HG02763 (cell line): ENCODE measurements around the gene APIP.

Source experiments
- ATAC-seq: cut with Tn5 transposase; IDR thresholded peaks from one replicate; pipeline ENCODE4 v1.9.1; 2021; ENCODE audit warnings: mild to moderate bottlenecking, moderate library complexity; ENCODE audit not compliant: unreplicated experiment

APIP gene

GRCh38 chr11:34890089-34890488 is 26.1 kb downstream of the APIP start:
- ATAC-seq, result no peak

GRCh38 chr11:34887260-34887659 is 28.9 kb downstream of the APIP start:
- ATAC-seq, result no peak

DNA sequence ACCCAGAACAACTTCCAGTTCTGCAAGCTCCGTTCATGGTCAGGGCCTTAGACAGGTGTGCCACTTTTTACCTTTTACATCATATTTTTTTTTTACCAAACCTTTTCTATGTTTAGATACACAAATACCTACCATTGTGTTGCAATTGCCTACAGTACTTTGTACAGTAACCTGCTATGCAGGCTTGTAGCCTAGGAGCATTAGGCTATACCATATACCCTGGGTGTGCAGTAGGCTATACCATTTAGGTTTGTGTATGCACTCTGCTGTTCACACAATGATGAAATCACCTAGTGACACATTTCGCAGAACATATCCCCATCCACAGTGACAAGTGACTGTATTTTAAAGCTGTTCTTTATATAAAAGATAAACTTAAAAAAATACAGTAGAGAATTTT is 29.6 kb downstream of the APIP start:
- no peak for ATAC-seq

DNA sequence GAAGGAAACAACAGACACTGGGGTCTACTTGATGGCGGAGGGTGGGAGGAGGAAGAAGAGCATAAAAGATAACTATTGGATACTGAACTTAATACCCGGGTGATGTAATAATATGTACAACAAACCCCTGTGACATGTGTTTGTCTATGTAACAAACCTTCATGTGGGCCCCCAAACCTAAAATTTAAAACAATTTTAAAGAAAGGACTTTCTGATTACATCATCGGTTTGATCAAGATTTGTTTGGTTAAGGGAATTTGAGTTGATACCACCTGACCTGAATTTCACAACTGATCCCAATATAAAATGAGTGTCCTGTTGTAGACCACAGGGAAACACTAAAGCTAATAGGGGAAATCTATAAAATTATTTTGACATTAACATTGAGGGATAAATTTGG is 34.3 kb downstream of the APIP start:
- no peak for ATAC-seq

- no peak for ATAC-seq
Measured at GRCh38 chr11:34877375-34877975, 38.7 kb downstream of the APIP start.

DNA sequence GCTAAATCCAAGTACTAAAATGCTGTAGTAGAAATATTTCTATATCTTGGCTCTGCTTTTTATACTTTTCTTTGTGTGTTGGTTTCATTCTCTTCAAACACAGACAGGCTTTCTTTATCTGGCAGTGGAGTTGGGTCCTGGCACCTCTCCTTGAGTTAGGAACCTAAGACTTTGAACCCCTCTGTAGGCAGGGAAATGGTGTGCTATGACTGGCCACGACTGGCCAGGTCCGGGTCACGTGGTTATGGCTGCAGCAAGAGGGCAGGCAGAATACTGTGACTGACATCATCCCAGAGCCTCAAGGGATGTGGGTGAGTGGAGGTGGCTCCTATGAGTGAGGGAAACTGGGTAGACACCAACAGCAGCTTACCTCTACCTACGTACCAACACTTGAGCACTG is 42.0 kb downstream of the APIP start:
- no peak for ATAC-seq

DNA sequence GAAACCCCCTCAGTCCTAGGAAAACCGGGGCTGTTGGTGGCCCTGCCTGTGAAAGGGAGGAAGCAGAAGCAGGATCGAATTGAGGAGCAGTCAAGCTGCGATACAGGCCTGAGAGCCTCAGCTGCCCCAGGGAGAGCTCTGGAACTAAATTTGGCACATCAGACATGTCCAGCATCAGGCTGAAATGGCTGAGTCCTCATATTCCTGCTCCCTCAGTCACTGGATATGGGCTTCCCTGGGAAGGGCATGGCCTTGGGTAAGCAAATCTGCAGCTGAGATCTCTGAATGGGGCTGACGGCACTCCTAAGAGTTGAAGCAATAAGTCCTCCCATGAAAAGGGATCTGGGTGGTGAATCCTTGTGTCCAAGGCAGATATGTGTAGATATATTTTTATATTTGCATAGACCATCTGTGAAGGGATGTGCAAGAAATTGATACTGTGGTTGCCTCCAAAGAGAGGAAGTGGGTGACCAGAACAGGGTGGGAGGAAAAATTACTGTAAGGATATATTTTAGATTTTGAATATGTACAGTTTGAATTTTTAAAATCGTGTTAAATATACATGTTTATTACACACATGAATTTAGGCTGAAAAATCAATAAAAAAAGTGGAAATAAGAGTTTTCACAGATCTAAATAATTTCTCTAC is 45.5 kb downstream of the APIP start:
- ATAC-seq, result no peak

DNA sequence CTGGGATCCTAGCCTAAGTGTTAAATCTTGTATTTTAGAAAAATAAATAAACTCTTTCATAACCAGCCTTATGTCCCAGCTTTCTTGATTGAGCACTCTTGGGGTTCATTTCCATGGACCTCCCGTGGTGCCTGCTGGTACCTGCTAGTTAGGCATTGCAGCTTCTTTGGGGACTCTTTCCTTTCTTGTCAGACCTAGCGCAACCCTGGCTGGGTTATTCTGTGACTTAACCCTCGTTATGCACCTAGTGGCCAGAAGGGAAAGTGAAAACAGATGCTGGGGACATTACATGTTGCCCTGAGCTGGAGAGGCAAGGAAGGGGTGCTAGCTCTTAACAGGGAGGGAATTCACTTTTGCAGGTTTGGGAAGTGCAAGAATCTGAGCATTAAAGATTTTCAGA is 46.8 kb downstream of the APIP start:
- no peak for ATAC-seq

DNA sequence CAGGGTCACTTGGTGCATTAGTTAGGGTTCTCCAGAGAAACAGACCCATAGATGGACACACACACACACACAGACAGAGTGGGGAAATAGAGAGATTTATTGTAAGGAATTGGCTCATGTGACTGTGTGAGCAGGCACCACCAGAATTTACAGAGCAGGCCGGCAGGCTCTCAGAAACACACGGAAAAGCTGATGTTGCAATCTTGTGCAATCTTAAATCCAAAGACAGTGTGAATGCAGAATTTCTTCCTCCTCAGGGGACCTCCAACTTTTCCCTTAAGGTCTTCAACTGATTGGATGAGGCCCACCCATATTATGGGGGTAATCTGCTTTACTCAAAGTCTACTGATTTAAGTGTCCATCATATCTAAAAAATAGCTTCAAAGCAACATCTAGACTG is 49.8 kb downstream of the APIP start:
- ATAC-seq, result no peak

DNA sequence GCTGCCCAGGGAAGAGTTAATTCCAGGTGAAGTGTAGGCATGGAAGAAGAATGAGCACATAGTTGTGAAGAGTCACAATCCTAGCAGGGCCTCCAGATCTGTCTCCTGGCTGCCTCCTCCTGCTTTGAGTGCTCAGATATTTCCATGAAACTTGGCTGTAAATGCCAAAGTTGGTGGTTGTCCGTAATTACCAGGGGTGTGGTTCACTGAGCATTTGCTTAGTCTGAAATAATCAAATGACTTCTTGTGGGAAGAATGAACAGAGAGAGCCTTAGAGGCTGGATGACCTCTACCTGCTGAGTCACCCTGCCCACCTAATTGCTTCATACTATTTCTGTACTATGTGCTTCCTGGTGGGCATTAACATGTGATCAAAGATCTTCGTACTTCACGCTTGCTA is 50.9 kb downstream of the APIP start:
- ATAC-seq, result no peak

DNA sequence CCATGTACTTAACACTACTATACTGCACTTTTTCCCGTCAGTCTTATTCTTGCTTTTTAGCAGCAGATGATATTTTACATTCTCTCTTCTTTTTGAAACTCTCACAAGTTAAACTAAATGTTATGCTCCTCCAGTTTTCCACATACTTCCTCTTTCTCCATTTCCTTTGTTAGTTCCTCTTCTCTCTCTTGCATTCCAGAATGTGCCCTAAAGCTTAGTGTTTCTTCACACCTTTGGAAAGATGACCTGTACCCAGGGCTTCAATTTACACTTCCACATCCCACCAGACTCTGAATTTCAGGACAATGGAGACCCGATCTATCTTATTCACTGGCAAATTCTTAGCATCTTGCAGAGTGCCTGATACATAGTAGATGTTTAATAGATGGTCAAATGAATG is 51.8 kb downstream of the APIP start:
- no peak for ATAC-seq

DNA sequence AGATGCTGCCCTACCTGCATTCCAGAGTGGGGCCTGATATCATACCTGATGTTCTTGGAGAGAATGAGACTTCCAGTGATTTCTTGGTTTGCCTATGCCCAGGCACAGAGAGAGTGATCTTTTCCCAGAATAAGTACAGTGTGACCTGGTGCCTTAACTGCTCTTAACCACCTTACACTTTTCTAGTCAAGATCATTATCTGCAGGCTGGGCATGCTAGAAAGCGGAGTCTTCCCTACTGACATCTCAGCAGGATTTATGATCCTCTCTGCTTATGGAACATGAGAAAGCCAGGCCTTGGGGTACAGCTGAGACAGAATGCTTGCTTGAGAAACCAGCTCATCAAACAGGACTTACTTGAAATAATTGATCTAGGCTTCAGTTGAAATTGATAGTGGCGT is 53.1 kb downstream of the APIP start:
- ATAC-seq, result no peak

DNA sequence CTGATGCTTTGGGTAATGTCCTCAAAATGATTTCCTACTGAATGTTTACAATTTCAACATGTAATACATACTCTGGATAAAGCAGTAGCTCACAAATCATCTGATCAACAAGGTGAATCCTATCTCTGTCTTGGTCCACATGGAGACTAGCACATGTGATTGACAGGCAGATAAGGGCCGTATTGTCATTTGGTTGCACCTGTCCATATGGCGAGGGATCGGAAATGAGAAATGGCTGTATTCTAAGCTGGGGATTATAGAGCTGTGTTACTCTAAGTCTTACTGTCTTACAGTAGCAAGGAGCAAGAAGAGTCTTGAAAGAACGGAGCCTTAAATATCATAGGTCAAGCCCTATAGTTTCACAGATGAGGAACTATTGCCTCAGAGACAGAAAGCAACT is 55.7 kb downstream of the APIP start:
- ATAC-seq, result no peak

GRCh38 chr11:34860034-34860433 is 56.1 kb downstream of the APIP start:
- ATAC-seq, result no peak

DNA sequence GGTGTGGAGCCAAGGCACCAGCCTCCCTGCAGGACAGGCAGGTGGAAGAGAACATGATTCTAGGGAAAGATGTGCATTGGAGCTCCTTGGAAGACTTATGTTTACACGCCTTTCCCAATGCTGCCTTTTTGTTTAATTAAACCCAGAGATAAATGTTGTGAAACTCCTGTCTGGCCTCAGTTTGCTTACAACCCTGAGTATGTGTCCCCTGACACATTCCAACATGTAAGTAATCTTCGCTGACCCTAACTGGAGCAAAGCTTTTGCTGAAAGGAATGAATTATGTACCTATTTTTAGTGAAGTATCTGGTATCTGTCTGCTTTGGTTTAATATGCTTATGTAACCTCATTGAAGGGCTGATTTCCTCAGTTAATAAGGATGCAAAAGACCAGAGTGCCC is 56.7 kb downstream of the APIP start:
- no peak for ATAC-seq

DNA sequence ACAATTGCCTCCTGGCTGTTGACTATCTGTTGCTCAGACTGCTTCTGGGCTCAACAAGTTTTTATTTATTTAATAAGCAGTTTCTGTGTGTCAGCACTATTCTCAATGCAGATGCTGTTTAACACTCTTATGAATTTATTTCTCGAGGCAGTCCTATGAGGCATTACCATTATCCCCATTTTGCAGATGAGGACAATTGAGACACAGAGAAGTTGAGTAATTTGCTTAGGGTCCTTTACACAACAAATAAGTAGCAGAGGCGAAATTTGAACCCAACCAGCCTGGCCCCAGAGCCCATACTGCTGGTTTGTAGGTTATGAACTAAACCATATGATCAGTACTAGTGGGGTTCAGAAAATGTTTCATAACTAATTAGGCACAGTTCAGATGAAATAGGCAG is 58.7 kb downstream of the APIP start:
- no peak for ATAC-seq

DNA sequence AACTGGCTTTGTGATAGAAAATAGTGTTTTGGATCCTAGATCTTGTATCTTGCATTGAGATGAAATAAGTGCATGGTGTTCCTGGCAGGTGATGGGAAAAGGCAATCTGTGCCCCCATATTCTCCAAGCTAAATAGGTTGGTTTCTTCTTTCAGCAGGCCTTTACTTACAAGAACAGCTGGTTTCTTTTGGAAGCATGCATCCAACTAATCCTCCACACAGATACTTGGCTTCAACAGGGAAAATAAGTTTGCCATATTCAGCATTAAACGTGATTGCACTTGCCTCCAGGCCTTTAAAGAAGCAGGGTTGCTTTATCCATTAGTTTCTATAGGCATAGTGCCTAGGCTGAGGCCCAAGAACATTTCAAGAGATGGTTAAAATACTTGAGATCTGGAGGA is 59.9 kb downstream of the APIP start:
- no peak for ATAC-seq

- ATAC-seq, result no peak
Measured at GRCh38 chr11:34855754-34856095, 60.5 kb downstream of the APIP start.

DNA sequence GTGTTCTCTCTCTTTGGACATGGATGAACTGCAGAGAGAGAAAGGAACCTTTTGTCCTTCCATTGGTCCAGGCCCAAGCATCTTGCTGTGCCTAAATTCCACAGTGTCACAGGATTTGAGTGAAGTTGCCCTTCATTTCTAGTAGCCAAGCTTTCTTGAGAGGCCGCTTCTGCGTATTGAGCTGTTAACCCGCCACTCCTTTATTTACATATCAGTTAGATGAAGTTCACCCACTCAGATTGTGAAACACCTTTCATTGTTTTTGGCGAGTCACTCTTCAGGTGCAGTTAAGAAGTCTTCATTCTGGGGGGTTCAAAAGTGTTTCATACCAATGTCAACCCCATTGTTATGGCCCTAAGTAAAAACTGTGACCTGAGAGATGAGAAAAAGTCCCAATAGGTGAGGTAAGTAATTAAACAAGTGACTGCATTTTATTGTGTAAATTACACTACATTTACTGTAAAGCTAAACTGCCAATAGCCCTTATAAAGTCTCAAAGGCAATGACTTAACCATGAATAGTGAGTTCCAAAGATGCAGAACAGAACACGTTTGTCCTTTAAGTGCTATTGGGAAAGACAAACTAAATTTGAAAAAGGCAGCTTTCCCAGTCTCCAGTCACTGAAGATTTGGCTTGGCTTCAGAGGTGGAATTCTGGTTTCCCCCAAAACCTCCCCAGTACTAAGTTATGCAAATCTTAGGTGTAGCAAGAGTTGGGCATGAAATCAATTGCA is 61.0 kb downstream of the APIP start:
- ATAC-seq, result no peak

- no peak for ATAC-seq
Measured at GRCh38 chr11:34851916-34852315, 64.3 kb downstream of the APIP start.

DNA sequence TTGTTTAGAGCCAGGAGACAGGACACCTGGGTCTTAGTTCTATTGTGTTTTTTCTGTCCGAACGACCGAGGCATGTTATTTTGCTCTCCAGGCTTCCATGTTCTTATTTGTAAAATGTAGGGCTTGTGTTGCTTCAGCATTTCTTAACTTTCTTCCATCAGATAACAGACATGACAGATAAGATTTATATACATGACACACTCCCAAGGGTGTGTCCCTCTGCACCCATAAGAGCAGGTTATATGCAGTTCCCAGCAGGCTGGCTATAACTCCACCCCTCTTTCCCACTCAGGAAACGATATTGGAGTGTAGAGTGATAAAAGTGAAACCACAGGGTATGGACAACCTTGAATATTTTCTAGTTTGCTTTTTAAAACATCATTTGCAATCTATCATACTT is 65.8 kb downstream of the APIP start:
- ATAC-seq, result no peak

- ATAC-seq, result no peak
Measured at GRCh38 chr11:34846467-34846866, 69.7 kb downstream of the APIP start.
